HG03045 (cell line): Measurements from ENCODE around the gene STK16.
"Not testable (repeated sequence)": the region's sequence is repeated elsewhere in the genome, so short reads cannot be mapped to it uniquely, and the experiment has no call there.

Experiments
- ATAC-seq: cut with Tn5 transposase; IDR thresholded peaks from one replicate; pipeline ENCODE4 v1.9.1; 2021; ENCODE audit warnings: mild to moderate bottlenecking, moderate library complexity; ENCODE audit not compliant: unreplicated experiment

STK16 gene

GRCh38 chr2:219286436-219287115 lies 41.3 kb downstream of the STK16 start:
- ATAC-seq = no peak

DNA sequence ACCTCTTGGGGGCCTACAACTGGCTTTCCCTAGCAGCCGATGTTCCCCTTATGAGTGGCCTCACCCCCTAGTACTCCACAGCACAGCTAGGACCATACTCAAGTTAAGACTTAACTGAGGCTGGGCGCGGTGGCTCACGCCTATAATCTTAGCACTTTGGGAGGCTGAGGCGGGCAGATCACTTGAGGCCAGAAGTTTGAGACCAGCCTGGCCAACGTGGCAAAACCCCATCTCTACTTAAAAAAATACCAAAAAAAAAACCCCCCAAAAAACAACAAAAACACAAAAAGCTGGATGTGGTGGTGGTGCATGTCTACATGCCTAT lies 41.8 kb downstream of the STK16 start:
- ATAC-seq = not testable (repeated sequence)

GRCh38 chr2:219287580-219288265 lies 42.4 kb downstream of the STK16 start:
- ATAC-seq = no peak

DNA sequence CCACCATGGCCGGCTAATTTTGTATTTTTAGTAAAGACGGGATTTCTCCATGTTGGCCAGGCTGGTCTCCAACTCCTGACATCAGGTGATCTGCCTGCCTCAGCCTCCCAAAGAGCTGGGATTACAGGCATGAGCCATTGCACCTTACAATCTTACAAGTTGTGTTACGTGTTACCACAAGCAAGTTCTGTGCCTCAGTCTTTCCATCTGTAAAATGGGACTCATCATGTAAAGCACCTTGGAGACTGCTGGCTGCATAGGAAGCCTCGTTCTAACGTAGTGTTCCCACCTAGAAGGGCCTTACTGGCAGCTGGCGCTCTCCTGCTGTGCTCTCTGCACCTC lies 43.9 kb downstream of the STK16 start:
- ATAC-seq = no peak

DNA sequence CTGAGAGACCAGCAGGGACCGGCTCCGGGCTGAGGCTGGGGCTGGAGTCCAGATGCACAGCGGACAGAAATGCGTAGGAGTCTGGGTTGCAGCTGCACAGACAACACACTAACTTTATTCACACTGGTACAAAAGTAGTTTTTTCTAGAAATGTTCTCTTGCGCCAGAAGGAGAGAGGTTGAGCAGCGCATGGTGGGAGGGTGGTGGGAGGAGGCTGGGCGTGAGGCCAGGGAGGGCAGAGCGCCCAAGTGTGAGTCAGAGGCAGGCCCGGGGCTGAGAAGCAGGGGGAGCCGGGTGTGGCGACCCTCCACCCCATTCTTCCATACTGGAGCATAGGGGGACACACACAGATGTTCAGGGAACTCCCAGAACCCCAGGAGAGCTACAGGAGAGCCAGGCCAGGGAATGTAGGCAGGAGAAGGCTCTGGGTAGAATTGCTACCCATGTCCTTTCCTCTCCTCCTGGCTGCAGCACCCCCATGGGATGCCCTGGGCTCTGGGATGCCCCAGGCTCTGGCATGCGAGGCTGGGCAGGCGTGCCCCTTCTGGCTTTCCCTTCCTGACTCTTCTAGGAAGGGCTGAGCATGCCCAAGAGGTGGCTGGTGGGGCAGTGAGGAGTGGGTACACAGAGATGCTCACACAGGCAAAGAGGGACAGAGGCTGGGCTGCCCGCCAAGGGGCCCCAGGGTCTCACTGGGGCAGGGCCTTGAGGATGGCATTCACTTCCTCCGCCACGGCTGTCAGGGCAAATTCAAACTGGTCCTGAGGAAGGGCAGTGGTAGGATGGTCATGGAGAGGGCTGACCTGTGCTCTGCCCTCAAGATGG lies 44.5 kb downstream of the STK16 start:
- ATAC-seq = no peak

GRCh38 chr2:219290381-219291171 lies 45.3 kb downstream of the STK16 start:
- no peak for ATAC-seq

DNA sequence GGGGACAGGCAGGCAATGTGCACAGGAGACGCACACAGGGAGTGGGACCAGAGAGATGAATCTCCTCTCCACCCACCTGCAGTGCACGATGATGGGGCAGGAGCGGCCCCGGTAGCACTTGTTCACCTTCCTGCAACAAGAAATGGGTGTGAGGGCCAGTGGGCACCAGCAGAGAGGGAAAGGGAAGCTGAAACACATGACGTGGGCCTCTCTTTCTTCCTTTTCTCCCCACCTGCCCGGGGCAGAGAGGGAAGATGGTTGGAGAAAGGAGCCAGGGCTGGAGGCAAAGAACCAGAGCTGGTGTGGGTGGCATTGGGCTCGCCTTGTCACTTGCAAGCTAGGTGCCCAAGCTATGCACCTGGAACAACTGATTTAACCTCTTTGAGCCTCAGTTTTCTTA lies 46.1 kb downstream of the STK16 start:
- no peak for ATAC-seq

- no peak for ATAC-seq
Measured at GRCh38 chr2:219291910-219292490, 46.7 kb downstream of the STK16 start.

DNA sequence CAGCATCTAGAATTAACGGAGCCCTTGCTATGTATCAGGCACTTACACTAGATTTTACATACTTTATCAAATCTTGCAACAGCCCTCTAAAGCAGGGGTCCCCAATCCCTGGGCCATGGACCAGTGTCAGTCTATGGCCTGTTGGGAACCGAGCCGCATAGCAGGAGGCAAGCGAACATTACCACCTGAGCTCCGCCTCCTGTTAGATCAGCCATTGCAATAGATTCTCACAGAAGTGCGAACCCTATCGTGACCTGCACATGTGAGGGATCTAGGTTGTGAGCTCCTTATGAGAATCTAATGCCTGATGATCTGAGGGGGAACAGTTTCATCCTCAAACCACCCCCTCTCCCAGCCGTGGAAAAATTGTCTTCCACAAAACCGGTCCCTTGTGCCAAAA lies 47.3 kb downstream of the STK16 start:
- ATAC-seq = no peak

DNA sequence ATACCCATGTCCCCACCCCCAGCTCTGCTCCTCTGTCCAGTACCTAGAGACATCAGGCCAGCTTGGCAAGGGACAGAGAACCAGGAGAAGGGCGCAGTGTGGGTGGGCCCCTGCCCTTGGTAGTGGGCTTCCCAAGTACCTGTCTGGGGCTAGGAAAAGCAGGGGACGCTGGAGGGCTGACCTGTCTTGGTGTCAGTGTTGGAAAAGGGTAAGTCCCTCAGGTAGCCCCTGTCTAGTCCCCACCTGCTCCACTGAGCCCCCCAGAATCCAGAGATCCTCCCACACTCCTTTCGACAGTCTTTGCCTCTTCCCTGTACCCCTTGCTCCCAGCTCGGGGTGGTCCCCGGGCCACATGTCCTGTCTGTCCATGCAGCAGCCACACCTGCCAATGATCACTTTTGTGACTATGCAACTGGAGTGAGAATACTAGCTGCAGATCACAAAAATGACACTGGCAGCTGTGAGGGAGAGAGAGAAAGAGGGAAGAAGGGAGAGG lies 48.5 kb downstream of the STK16 start:
- no peak for ATAC-seq

DNA sequence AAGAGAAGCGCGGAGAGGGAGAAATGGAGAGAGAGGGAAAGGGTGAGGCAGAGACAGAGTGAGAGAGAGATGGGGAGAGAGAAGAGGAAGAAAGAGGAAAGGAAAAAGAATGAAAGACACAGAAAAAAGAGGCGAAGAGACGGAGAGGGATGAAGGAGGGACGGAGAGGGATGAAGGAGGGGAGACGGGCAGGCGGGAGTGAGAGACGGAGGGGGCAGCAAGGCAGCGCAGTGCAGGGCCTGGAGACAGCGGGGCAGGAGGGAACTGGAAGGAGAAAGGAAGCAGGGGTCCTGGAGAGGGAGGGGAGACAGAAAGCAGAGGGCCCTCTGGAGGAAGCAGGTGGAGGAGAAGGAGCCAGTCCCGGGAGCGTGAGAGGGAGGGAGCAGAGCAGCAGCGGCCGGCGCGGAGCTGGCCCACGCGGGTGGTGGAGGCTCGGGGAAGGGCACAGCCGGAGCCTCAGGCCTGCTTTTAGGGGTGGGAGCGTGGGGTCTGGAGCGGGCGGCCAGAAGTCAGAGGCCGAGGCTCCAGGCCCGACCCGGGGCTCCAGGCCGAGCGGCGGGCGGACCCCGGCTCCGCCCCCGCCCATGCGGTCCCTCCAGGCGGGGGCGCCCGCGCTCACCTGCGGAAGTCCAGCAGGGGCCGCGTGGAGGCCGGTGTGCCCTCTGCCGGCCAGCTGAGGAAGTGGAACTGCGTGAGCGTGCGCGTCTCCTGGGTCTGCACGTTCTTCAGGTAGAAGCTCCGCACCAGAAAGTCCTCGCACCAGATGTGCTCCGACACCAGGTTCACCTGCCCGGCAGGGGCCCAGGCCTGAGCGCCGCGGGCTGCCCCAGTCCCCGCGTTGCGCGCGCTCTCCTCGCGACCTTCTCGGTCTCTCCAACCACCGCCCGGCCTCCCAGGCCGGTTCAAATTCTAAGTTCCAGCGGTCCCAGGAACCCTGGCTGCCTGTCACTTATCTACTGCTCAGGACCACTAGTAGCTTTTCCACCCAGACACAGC lies 49.4 kb downstream of the STK16 start:
- peak; percentile 80 for ATAC-seq

- no peak for ATAC-seq
Measured at GRCh38 chr2:219296142-219296541, 50.9 kb downstream of the STK16 start.

GRCh38 chr2:219296631-219297391 lies 51.5 kb downstream of the STK16 start:
- no peak for ATAC-seq

DNA sequence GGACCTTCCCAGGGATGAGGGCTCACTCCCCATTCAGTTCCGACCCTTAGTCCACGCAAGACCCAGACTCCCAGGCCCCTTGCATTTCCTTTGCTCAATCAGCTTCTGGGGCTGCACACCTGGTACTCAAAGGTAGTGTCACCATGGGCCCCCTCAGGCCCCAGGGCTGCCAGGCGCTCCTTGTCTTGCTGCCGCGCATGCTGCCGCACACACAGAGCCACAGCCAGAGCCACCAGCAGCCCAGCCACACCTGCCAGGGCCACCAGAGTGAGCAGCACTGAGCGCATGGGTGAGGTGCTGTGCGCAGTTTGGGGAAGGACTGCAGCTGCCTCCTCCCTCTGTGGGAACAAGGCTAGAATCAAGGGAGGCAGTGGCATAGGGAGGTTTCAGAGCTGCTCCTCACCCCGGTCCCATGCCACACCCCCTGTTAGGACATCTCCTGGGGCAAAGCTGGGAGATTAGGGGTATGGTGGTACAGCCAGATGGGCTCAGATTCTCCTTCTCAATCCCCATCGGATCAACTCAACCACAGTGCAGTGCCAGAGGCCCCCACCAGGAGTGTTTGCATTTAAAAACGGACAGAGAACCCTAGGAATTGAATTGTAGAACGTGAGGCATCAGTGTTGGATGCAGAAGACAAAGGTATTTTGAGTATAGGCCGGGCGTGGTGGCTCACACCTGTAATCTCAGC lies 52.6 kb downstream of the STK16 start:
- ATAC-seq = no peak

DNA sequence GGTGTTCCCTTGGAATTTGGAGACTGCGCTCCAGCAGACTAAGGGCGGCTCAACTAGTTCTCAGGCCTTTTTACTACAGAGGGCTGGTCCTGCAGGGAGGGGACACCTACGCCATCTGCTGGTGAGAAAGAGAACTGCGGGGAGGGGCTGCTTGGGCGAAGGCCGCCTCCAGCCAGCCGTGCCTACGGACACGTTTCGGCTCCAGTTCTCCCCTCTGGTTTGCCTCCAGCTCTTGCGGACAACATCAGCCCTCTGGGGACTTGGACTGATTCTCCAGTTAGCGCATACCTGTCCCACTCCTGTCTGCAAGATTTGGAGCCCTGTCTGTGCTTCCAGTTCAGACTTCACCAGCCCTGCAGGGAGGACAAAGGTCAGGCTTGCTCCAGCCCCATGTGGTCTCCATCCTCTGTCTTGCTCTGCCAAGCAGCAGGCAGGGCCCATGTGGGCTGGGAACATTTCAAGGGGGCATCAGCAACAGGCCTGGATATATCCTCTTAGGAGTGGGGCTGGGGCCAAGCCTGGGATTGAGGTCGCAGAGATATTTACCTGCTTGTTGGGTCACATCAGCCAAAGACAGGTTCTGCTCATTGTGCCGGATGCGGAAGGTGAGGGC lies 53.6 kb downstream of the STK16 start:
- peak; percentile 54 for ATAC-seq

GRCh38 chr2:219299372-219299760 lies 54.1 kb downstream of the STK16 start:
- no peak for ATAC-seq
